Measurements from ENCODE around the gene STPG1. TPM values are rescaled to one million over a fixed set of nuclear protein-coding genes. Genes with fewer than 3 reads are reported as not detected.

Gene STPG1
- total RNA-seq, 6 donors from 2014 or later, result 5.5 to 20.1 (median 8.2) TPM

GRCh38 chr1:24366707-24367106 lies 46.9 kb downstream of the STPG1 start:
- no peak for DNase-seq

DNA sequence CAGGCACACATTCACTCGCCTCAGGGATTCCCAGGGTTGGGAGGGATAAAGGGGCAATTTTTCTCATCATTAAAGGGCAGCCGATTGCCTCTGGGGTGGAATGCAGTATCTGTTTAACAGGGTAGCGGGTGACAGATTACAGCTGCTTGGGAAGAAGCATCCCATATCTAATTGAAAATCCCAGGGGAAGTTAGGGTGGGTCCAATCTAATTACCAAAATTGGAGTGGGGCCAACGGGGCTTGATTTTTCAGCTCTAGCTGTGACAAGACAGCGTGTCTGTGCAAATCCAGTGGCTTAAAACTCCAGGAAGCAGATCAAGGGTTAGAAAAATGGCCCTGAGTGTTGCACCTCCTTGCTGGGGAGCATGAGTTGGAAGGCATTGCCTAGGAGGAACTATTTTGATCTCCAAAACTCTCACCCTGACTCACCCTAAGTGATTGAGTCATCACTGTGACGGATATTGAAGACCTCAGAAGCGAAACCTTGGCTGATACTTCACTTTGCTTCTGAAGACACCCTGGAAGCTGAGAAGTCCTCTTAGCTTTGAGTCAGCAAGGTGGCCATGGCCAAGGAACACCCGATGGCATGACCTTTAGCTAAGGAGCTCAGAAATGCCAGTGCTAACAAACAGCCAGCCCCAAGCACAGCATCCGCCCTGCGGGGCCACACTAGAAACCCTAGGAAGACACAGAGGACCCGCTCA lies 48.5 kb downstream of the STPG1 start:
- DNase-seq (no peak), ATAC-seq (ENCODE audit: low FRiP score in 2 of 2) (peak in 1 of 2 donors; percentile 80)
- Histone ChIP-seq H3K4me1 (peaks cover 0 to 10% (median 0%) of the 10 kb centered on the region in 4 donors), H3K9me3 (no peaks in the 10 kb centered on the region), H3K36me3 (peaks cover 0 to 13% (median 0%) of the 10 kb centered on the region in 4 donors), H3K4me3 (no peak overlapping the region), H3K27me3 (no peaks in the 10 kb centered on the region), H3K27ac (no peak overlapping the region)
- TF ChIP-seq POLR2AphosphoS5 (IDR thresholded peaks at IDR 0.05), result no peak
- no peak for TF ChIP-seq POLR2A (IDR thresholded peaks at IDR 0.05)
- TF ChIP-seq, protein P1, sequence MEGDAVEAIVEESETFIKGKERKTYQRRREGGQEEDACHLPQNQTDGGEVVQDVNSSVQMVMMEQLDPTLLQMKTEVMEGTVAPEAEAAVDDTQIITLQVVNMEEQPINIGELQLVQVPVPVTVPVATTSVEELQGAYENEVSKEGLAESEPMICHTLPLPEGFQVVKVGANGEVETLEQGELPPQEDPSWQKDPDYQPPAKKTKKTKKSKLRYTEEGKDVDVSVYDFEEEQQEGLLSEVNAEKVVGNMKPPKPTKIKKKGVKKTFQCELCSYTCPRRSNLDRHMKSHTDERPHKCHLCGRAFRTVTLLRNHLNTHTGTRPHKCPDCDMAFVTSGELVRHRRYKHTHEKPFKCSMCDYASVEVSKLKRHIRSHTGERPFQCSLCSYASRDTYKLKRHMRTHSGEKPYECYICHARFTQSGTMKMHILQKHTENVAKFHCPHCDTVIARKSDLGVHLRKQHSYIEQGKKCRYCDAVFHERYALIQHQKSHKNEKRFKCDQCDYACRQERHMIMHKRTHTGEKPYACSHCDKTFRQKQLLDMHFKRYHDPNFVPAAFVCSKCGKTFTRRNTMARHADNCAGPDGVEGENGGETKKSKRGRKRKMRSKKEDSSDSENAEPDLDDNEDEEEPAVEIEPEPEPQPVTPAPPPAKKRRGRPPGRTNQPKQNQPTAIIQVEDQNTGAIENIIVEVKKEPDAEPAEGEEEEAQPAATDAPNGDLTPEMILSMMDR (IDR thresholded peaks at IDR 0.05), result no peak
- TF ChIP-seq EP300 (IDR thresholded peaks at IDR 0.05), result no peak
- 69 to 70% methylated on average over 10 to 11 of the region's 11 CpGs for WGBS, 2 donors

More at GRCh38 chr1:24366707-24367106, 46.9 kb downstream of the STPG1 start:
- TF ChIP-seq POLR2AphosphoS5 (IDR thresholded peaks at IDR 0.05) (no peak), POLR2A (IDR thresholded peaks at IDR 0.05) (no peak), EP300 (IDR thresholded peaks at IDR 0.05) (no peak)
- TF ChIP-seq, protein P1 (IDR thresholded peaks at IDR 0.05), result no peak
- Histone ChIP-seq H3K9me3 (no peaks in the 10 kb centered on the region), H3K36me3 (peaks cover 0 to 13% (median 0%) of the 10 kb centered on the region in 4 donors), H3K27me3 (no peaks in the 10 kb centered on the region), H3K27ac (no peak overlapping the region), H3K4me3 (no peak overlapping the region), H3K4me1 (peaks cover 0 to 10% (median 0%) of the 10 kb centered on the region in 4 donors)
- WGBS, 2 donors, result 90 to 97% methylated on average over 4 to 9 of the region's 9 CpGs
- ATAC-seq (ENCODE audit: low FRiP score in 2 of 2), result no peak

- DNase-seq (no peak), ATAC-seq (ENCODE audit: low FRiP score in 2 of 2) (no peak)
- TF ChIP-seq EP300 (IDR thresholded peaks at IDR 0.05) (no peak), POLR2AphosphoS5 (IDR thresholded peaks at IDR 0.05) (no peak), POLR2A (IDR thresholded peaks at IDR 0.05) (no peak)
- TF ChIP-seq, protein P1 (IDR thresholded peaks at IDR 0.05), result no peak
- Histone ChIP-seq H3K9me3 (no peaks in the 10 kb centered on the region), H3K4me1 (peaks cover 0 to 10% (median 0%) of the 10 kb centered on the region in 4 donors), H3K4me3 (no peak overlapping the region), H3K36me3 (peaks cover 0 to 13% (median under 1%) of the 10 kb centered on the region in 4 donors), H3K27me3 (no peaks in the 10 kb centered on the region), H3K27ac (no peak overlapping the region)
- 40 to 70% methylated on average over 1 to 2 of the region's 2 CpGs for WGBS, 2 donors
Observed at GRCh38 chr1:24364605-24364974, 49.0 kb downstream of the STPG1 start.

GRCh38 chr1:24363994-24364393 lies 49.6 kb downstream of the STPG1 start:
- Histone ChIP-seq H3K9me3 (no peaks in the 10 kb centered on the region), H3K4me3 (no peak overlapping the region), H3K27me3 (no peaks in the 10 kb centered on the region), H3K27ac (no peak overlapping the region), H3K4me1 (peaks cover 0 to 10% (median 0%) of the 10 kb centered on the region in 4 donors), H3K36me3 (peaks cover 0 to 10% (median 4%) of the 10 kb centered on the region in 4 donors)
- ATAC-seq (ENCODE audit: low FRiP score in 2 of 2) (no peak), DNase-seq (no peak)
- 92 to 96% methylated on average over 7 of the region's 7 CpGs for WGBS, 2 donors
- TF ChIP-seq, protein P1 (IDR thresholded peaks at IDR 0.05), result no peak
- TF ChIP-seq POLR2A (IDR thresholded peaks at IDR 0.05) (no peak), EP300 (IDR thresholded peaks at IDR 0.05) (no peak), POLR2AphosphoS5 (IDR thresholded peaks at IDR 0.05) (no peak)

Measured in upper lobe of left lung (tissue), 6 donors.